ENCODE data around the gene MST1.

The MST1 gene

DNA sequence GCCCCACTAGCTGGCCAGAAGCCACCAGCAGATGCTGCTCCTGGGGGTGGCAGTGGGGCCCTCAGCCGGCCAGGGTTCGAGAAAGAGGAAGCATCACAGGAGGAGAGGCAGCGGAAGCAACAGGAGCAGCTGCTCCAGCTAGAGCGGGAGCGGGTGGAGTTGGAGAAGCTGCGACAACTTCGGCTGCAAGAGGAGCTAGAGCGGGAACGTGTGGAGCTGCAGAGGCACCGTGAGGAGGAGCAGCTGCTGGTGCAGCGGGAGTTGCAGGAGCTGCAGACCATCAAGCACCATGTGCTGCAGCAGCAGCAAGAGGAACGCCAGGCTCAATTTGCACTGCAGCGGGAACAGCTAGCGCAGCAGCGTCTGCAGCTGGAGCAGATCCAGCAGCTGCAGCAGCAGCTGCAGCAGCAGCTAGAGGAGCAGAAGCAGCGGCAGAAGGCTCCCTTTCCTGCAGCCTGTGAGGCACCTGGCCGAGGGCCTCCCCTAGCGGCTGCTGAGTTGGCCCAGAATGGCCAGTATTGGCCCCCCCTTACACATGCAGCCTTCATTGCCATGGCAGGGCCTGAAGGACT lies 32.6 kb downstream of the MST1 start:
- POLR2A ChIA-PET = no interaction called here
- no peak for DNase-seq (ENCODE audit: extremely low spot score)
- CTCF ChIA-PET = no interaction called here
- TF ChIP-seq FOXM1 (IDR thresholded peaks at IDR 0.05; ENCODE audit: borderline replicate concordance) = no peak
- no peak for TF ChIP-seq ZNF384 (IDR thresholded peaks at IDR 0.05)
- TF ChIP-seq LEF1 (IDR thresholded peaks at IDR 0.05; ENCODE audit: borderline replicate concordance) = no peak
- TF ChIP-seq BHLHE40 (IDR thresholded peaks at IDR 0.05; ENCODE audit: borderline replicate concordance) = no peak
- TF ChIP-seq L3MBTL2 (conservative IDR thresholded peaks at IDR 0.05) = no peak
- TF ChIP-seq HDGF (IDR thresholded peaks at IDR 0.05; ENCODE audit: borderline replicate concordance) = no peak
- TF ChIP-seq ELF4 (IDR thresholded peaks at IDR 0.05) = no peak
- no peak for TF ChIP-seq NFRKB (IDR thresholded peaks at IDR 0.05)
- TF ChIP-seq SP1 (IDR thresholded peaks at IDR 0.05) = no peak
- TF ChIP-seq FOXA1 (IDR thresholded peaks at IDR 0.05) = no peak

DNA sequence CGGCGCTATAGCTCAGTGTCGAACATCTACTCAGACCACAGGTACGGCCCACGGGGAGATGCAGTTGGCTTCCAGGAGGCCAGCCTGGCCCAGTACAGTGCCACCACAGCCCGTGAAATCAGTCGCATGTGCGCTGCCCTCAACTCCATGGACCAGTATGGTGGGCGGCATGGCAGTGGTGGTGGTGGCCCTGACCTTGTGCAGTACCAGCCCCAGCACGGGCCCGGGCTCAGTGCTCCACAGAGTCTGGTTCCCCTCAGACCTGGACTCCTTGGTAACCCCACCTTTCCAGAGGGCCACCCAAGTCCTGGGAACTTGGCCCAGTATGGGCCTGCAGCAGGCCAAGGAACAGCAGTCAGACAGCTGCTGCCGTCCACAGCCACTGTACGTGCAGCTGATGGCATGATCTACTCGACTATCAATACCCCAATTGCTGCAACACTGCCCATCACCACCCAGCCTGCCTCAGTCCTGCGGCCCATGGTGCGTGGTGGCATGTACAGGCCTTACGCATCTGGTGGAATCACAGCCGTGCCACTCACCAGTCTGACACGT lies 33.5 kb downstream of the MST1 start:
- ChIA-PET CTCF (no interaction called here), POLR2A (no interaction called here)
- DNase-seq (ENCODE audit: extremely low spot score) = no peak
- TF ChIP-seq FOXA1 (IDR thresholded peaks at IDR 0.05) (no peak), SUZ12 (IDR thresholded peaks at IDR 0.05) (no peak), SP1 (IDR thresholded peaks at IDR 0.05) (no peak), LEF1 (IDR thresholded peaks at IDR 0.05; ENCODE audit: borderline replicate concordance) (no peak), FOXM1 (IDR thresholded peaks at IDR 0.05; ENCODE audit: borderline replicate concordance) (no peak), HDGF (IDR thresholded peaks at IDR 0.05; ENCODE audit: borderline replicate concordance) (no peak), L3MBTL2 (conservative IDR thresholded peaks at IDR 0.05) (no peak), NFRKB (IDR thresholded peaks at IDR 0.05) (no peak), BHLHE40 (IDR thresholded peaks at IDR 0.05; ENCODE audit: borderline replicate concordance) (no peak), ARNT (IDR thresholded peaks at IDR 0.05) (no peak), ELF4 (IDR thresholded peaks at IDR 0.05) (no peak), TARDBP (IDR thresholded peaks at IDR 0.05) (no peak), FOXK2 (IDR thresholded peaks at IDR 0.05) (no peak)
- TF ChIP-seq, protein P1, sequence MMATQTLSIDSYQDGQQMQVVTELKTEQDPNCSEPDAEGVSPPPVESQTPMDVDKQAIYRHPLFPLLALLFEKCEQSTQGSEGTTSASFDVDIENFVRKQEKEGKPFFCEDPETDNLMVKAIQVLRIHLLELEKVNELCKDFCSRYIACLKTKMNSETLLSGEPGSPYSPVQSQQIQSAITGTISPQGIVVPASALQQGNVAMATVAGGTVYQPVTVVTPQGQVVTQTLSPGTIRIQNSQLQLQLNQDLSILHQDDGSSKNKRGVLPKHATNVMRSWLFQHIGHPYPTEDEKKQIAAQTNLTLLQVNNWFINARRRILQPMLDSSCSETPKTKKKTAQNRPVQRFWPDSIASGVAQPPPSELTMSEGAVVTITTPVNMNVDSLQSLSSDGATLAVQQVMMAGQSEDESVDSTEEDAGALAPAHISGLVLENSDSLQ (IDR thresholded peaks at IDR 0.05) = no peak

DNA sequence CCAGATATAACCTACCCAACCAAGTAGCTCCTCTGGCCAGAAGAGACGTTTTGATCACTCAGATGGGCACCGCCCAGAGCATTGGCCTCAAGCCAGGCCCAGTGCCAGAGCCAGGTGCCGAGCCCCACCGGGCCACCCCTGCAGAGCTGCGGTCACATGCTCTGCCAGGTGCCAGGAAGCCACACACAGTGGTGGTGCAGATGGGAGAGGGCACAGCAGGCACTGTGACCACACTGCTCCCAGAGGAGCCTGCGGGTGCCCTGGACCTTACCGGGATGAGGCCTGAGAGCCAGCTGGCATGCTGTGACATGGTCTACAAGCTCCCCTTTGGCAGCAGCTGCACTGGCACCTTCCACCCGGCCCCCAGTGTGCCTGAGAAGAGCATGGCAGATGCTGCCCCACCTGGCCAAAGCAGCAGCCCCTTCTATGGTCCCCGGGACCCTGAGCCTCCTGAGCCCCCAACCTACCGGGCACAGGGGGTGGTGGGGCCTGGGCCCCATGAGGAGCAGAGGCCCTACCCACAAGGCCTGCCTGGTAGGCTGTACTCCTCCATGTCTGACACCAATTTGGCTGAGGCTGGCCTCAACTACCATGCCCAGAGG lies 34.2 kb downstream of the MST1 start:
- TF ChIP-seq L3MBTL2 (conservative IDR thresholded peaks at IDR 0.05) (no peak), HDGF (IDR thresholded peaks at IDR 0.05; ENCODE audit: borderline replicate concordance) (no peak), ARNT (IDR thresholded peaks at IDR 0.05) (no peak), FOXM1 (IDR thresholded peaks at IDR 0.05; ENCODE audit: borderline replicate concordance) (no peak), BHLHE40 (IDR thresholded peaks at IDR 0.05; ENCODE audit: borderline replicate concordance) (no peak), CTBP1 (IDR thresholded peaks at IDR 0.05; ENCODE audit: borderline replicate concordance) (no peak), ELF4 (IDR thresholded peaks at IDR 0.05) (no peak), NFRKB (IDR thresholded peaks at IDR 0.05) (no peak), SUZ12 (IDR thresholded peaks at IDR 0.05) (no peak), FOXK2 (IDR thresholded peaks at IDR 0.05) (no peak), TARDBP (IDR thresholded peaks at IDR 0.05) (no peak), ZNF384 (IDR thresholded peaks at IDR 0.05) (no peak), FOXA1 (IDR thresholded peaks at IDR 0.05) (no peak), SP1 (IDR thresholded peaks at IDR 0.05) (no peak), LEF1 (IDR thresholded peaks at IDR 0.05; ENCODE audit: borderline replicate concordance) (no peak)
- TF ChIP-seq, protein P1 (IDR thresholded peaks at IDR 0.05) = no peak
- CTCF ChIA-PET = no interaction called here
- POLR2A ChIA-PET = interaction anchor here (0.7 kb wide), 1 partner anchor 13 kb away, joined by 4 read pairs; no protein-coding TSS in a partner anchor
- no peak for DNase-seq (ENCODE audit: extremely low spot score)

DNA sequence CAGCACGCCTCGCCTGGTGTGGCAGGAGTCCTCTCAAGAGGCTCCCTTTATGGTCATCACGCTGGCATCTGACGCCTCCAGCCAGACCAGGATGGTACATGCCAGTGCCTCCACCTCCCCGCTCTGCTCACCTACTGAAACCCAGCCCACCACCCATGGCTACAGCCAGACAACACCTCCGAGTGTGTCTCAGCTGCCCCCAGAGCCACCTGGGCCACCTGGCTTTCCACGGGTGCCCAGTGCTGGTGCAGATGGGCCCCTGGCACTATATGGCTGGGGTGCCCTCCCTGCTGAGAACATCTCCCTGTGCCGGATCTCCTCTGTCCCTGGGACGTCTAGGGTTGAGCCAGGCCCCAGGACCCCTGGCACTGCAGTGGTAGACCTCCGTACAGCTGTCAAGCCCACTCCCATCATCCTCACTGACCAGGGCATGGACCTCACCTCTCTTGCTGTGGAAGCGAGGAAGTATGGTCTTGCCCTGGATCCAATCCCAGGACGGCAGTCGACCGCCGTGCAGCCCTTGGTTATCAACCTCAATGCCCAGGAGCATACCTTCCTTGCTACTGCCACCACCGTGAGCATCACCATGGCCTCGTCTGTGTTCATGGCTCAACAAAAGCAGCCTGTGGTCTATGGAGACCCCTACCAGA lies 35.0 kb downstream of the MST1 start:
- CTCF ChIA-PET = no interaction called here
- DNase-seq (ENCODE audit: extremely low spot score) = no peak
- TF ChIP-seq ARNT (IDR thresholded peaks at IDR 0.05) (no peak), FOXM1 (IDR thresholded peaks at IDR 0.05; ENCODE audit: borderline replicate concordance) (no peak), L3MBTL2 (conservative IDR thresholded peaks at IDR 0.05) (no peak), FOXA1 (IDR thresholded peaks at IDR 0.05) (no peak), SP1 (IDR thresholded peaks at IDR 0.05) (no peak), TARDBP (IDR thresholded peaks at IDR 0.05) (no peak), BHLHE40 (IDR thresholded peaks at IDR 0.05; ENCODE audit: borderline replicate concordance) (no peak)
- TF ChIP-seq, protein P1 (IDR thresholded peaks at IDR 0.05) = no peak
- POLR2A ChIA-PET = no interaction called here

DNA sequence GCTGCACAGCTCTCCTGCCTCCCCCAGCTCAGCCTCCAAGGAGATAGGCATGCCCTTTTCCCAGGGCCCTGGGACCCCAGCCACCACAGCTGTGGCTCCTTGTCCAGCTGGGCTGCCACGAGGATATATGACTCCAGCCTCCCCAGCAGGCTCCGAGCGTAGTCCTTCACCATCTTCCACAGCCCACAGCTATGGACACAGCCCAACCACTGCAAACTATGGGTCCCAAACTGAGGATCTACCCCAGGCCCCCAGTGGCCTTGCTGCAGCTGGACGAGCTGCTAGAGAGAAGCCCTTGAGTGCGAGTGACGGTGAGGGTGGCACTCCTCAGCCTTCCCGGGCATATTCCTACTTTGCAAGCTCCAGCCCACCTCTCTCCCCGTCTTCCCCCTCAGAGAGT lies 35.7 kb downstream of the MST1 start:
- no peak for TF ChIP-seq SP1 (IDR thresholded peaks at IDR 0.05)
- TF ChIP-seq LEF1 (IDR thresholded peaks at IDR 0.05; ENCODE audit: borderline replicate concordance) = no peak
- TF ChIP-seq ARNT (IDR thresholded peaks at IDR 0.05) = no peak
- TF ChIP-seq TARDBP (IDR thresholded peaks at IDR 0.05) = no peak
- no peak for TF ChIP-seq FOXM1 (IDR thresholded peaks at IDR 0.05; ENCODE audit: borderline replicate concordance)
- no peak for TF ChIP-seq FOXK2 (IDR thresholded peaks at IDR 0.05)
- TF ChIP-seq FOXA1 (IDR thresholded peaks at IDR 0.05) = no peak
- TF ChIP-seq HDGF (IDR thresholded peaks at IDR 0.05; ENCODE audit: borderline replicate concordance) = no peak
- ChIA-PET POLR2A (no interaction called here), CTCF (no interaction called here)
- DNase-seq (ENCODE audit: extremely low spot score) = no peak

Measured in HEK293T (cell line).